ENCODE measurements around the gene AOPEP. TPM values are rescaled to one million over a fixed set of nuclear protein-coding genes. Genes with fewer than 3 reads are reported as not detected.

The AOPEP gene
- total RNA-seq, 1 donor from 2014 or later: 213 TPM

DNA sequence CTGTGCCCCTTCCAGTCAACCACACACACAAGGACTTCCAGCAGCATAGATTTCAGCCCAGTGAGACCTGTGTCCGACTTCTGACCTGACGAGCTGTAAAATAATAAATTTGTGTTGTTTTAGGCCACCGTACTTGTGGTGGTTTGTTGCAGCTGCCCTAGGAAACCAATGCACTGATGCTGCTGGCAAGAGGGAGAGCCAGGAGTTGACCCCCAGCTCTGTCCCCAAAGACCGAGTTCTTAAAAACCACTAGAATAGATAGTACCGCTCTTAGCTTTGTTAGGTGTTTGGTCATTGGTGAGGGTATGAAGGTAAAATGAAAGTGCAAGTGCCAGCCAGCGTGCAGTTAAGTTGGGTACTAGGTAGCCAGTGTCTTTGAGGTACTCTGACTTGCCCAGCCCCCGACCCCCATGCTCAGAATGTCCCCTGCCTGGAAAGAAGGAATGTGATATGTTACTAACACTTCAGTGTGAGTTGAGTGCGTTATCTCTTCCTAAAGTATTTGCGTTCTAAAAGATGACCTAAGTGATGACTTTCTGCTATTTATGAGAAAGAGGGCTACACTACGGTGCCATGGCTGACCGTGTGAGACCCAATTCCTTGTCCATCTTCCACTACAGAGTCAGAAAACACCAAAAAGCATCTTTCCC, 185.6 kb downstream of the AOPEP start:
- no peak for DNase-seq (ENCODE audit: low read depth)

- DNase-seq (ENCODE audit: low read depth): peak; percentile 83
Observed at GRCh38 chr9:94912700-94913249, 186.3 kb downstream of the AOPEP start.

DNA sequence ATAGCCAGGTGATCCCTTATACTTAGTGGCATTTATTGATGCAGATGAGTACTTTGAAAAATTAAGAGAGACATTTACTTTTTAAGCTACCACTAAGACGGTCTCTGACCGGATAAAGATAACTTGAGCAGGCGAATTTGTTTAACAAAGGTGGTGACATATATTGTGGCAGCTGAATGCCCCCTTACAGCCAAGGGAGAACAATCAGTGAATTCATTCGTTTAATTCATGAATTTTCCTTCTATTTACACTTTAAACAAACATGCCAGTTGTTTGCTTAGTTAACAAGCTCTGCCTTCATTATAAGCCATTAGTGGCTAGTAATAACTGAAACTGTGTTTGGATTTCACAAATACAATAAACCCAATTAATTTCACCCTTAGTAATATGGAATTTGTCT, 187.1 kb downstream of the AOPEP start:
- no peak for DNase-seq (ENCODE audit: low read depth)

DNA sequence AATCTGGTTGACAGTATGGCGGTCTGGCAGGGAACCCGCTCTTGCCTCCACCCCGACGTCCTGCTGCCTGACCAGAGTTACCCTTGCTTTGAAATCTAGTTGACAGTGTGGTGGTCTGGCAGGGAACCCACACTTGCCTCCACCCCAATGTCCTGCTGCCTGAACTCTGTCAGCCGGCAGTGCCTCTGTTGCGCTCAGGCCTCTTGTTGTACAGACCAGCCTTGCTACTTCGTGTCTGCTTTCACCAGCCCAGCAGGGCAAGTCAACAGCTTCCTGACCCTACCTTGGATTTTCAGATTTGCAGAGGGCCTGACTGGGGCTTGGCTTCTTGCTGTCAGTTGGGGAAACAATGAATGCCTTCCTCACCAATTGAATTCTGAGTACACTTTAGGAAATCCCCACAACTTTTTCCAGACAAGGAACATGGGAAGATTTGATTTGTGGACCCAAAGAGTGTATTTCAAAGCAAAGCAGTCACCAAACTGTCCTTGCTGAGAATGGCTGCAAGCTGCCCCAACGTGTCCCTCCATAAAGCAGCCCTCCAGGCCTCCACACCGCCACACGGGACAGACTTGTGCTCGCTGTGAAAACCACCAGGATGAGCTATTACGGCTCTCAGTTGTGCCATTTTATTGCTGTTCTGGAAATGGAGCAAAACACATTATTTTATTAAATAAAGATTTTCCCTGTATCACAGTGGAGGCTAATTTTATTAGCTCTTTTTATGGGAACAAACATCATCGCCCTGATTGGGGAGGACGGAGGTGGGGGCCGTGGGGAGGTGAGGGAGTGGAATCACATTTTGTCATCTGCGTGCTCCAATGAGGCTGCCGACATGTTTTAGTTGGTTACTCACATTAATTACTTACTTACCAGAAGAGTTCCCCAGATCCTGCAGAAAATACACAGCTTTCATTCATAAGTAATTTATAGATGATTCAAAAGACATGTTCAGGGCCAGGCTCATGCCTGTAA, 189.3 kb downstream of the AOPEP start:
- no peak for DNase-seq (ENCODE audit: low read depth)

GRCh38 chr9:94916956-94917355, 190.5 kb downstream of the AOPEP start:
- no peak for DNase-seq (ENCODE audit: low read depth)

DNA sequence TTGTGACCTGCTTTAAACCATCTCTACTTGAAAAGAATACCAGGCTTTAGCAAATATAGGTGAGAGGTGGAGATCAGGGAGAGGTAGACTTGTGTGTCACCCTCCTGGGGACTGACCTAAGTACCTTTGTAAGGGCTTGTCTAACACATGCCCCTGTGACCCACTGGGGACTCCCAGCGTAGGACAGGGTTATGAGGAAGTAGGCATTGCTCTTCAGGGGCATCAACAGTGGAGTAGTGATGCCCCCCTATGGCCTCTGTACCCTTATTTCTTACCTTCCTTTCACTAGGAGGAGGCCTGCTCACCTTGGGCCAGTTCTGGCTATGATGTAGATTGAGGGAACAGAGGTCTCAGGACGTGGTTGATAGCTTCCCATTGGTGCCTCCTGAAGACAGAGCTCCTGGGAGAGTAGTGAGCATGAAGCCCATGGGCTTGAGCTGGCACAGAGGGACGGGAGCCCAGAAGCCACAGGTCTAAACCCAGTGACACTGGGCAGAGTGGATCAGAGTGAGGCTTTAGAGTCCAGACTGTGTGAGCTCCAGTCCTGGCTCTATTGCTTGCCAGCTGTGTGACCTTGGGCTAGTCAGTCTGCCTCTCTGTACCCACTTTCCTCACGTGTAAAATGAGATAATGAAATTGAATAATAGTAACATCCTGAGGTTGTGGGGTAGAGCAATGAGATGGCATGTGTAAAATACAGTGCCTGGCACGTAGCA, 191.7 kb downstream of the AOPEP start:
- DNase-seq (ENCODE audit: low read depth): no peak

DNA sequence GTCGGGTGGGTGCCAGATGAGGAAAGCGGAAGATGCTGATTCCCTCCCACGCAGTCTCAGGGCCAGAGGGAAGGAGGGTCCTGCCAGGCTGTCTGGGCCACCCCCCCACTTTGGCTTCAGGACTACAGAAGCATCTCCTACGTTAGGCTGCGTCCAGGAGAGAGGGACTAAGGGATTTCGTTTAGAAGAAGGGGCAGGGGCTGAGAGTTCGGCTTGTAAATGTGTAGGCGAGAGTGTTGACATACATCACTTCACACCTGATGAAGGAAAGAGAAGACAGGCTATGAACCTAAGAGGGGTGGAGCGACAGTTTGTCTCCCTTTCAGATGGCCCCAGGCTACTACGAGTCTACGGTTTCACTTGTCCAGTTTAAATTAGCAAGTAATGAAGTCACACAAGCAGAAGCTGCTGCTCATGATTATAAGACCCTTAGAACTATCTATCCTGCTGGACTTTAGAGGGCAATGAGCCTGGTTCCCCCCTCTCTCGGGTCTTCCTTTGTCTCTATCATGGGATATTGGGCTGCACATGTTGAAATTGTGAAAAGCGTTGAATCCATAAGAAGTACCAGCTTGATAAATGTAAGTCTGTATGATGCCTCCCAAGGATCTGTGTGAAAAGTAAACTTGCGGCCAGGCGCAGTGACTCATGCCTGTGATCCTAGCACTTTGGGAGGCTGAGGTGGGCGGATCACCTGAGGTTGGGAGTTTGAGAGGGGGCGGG, 193.0 kb downstream of the AOPEP start:
- no peak for DNase-seq (ENCODE audit: low read depth)

DNA sequence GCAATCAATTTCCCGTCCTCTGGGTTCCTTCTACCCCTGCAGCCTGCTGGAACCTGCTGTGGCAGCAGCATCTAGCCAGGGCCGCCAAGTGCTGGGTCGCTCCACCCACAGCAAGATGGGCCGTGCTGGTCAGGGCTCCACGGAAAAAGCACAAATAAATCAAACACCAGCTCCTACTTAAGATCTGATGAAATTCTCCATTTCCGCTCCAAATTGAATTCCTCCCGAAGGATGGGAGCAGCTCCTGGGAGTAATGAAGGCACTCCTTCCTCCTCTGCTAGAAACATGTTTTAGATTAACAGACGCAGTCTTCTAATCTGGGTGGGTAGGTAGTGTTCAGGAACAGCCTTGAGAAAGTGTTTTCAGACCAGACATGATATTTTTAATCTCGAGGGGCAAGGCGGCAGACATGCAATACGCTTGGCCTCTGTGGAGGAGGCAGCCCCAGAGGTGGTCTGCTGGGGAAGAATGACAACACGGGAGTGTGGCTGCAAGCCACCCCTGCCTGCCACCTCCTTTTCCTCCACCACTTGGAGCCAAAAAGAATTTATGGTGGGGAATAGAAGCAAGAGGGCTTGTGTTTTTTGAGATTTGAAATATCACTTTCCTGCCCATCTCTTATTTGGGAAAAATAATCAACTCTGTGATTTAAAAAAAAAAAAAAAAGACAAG, 194.1 kb downstream of the AOPEP start:
- DNase-seq (ENCODE audit: low read depth): peak; percentile 70

DNA sequence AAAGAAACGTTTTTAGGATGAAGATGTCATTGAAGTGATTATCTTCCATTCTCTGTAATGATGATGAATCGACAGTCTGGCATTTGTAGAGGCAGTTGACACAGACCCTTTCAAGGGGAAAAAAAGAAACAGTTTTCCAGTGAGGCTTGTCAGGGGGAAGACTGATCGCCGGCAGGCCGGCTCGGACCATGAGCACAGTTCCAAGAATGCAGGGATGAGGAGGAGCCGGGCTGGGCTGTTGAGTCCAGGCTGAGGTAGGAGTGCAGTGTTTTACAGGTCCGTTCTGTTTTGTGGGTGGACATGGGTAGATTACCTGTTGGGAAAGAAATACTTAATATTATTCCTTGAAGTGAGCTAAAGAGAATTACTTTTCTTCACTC, 194.6 kb downstream of the AOPEP start:
- DNase-seq (ENCODE audit: low read depth): peak; percentile 80

DNA sequence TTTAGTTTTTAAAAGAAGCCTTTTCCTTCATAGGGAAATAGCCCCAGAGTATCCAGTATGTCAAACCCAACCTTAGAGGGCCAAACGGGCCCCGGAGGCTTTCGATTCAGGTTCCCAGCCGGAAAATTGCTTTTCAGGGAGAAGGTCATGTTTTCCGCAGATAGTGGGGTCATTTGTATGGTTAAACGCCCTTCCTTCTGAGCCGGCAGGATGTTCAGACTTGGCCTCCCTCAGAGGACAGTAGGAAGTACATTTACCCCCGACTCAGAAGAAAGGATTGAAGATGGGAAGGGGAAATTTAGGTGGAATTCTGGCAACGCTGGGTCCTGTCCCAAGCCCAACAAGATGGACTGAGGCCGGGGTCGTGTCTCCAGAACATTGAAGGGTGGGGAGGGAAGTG, 195.2 kb downstream of the AOPEP start:
- DNase-seq (ENCODE audit: low read depth): no peak

- DNase-seq (ENCODE audit: low read depth): peak; percentile 94
Observed at GRCh38 chr9:94922098-94922607, 195.7 kb downstream of the AOPEP start.

- DNase-seq (ENCODE audit: low read depth): no peak
Observed at GRCh38 chr9:94922691-94923107, 196.2 kb downstream of the AOPEP start.

DNA sequence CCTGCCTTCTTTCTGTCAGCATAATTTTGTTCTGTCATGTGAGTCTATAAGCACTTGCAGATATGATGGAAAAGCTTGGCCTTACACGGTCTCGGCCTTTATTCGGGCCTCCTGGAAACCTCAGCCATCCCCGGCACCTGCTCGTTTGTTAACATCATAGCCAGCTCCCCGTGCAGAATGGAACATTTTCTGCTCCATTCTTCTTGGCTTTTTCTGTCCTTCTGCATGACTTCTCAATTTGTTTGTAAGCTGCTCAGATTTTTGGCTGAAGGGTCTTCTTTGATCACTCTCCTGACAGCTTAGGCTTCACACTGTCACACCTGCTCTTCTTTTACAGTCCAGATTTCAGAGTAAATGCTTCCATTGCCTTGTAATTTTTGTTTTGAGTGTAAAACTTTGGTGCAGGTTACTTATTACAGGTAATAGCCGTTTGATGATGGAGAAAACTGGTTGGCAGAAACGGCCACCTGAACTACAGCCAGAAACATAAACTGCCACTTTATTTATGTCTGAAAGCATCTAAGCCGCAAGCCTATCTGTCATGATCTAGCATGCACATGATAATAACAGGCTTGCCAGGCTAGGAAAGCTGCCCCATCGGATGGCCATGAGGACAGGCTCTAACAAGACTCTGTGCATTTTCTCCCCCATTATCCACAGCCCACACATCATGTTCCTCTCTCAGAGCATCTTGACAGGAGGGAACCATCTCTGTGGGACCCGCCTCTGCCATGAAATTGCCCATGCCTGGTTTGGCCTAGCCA, 197.0 kb downstream of the AOPEP start:
- no peak for DNase-seq (ENCODE audit: low read depth)

DNA sequence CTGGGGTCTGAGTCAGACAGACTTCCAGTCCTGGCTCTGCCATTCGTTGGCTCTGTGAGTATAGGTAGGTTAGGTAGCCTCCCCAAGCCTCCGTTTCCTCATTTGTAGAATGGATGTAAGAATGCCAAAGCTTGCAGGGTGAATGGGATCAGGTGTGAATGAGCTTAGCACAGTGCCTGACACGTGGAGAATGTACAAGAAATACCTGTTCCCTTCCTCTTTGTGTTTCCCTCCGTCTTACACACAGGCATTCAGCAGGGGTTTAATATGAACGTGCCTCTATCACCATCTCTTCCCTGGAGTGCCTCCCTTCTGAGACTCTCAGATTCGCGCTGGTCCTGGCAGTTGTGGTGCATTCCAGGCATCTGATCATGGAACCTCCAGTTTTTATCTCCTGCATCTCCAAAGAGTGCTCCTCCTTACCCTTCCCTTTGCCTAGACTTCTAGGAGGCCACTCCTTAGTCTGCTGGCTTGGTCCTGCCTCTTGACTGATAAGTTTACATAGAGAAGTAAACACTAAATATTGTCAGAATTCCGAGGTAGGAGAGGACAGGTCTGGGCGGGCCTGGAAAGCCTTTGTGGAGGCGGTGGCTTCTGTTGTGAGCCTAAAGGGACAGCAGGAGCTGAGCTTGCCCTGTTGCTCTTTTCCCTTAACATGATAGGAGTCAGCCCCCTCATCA, 199.4 kb downstream of the AOPEP start:
- DNase-seq (ENCODE audit: low read depth): no peak

DNA sequence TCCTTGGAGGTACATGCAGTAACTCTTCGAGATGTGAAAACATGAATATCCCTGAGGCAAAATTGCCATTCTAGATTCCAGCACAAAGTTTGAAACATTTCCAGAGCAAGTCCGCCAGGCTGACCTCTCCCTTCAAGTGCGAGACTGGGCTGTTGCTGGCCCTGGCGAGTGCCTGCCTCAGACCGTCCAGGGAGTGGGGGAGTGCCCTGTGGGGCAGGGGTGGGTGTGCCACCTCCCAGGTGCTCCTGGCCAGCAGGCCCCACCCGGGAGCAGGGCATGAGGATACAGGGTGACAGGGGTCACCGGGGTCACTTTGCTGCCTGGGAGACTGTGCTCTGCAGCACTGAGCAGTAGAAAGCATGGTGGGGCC, 199.9 kb downstream of the AOPEP start:
- DNase-seq (ENCODE audit: low read depth): no peak

- no peak for DNase-seq (ENCODE audit: low read depth)
Observed at GRCh38 chr9:94927048-94927761, 200.7 kb downstream of the AOPEP start.

DNA sequence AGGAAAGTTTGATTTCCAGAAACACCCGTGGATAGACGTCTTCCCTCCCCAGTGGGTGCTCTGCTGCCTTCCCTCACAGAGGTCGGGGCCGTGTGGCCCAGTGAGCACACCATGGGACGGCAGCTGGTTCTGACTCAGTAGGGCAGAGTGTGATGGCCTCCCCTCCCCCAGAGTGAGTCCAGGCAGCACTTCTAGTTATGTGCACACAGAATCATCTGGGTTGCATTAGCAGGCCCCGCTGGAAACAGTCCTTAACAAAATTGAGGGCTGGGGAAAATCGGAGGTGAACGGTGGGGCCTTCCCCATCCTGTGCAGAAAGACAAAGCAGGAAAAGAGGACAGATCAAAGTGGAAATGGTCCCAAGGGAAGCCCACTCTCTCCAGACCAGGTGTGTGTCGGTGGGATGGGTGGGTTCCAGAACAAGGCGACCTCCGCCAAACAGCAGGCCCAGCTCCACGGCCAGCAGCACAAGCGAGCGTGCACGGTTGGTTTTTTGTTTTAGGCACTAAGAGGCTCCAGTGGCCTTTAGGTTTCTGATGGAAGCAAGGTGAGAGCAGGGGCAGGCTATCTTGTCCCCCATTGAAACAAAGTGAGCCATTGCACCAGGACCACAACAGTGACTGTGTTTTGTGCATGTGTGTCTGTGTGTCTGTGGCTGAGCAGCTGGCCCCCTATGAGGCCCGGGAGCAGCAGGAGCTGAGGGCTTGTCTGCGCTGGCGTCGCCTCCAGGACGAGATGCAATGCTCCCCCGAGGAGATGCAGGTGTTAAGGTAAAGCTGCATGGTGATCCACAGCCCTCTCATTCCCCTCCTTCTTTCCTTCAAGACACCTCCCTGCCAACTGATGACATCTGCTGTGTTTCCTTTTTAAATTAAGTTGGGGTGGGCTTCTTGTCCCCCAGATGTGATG, 201.5 kb downstream of the AOPEP start:
- no peak for DNase-seq (ENCODE audit: low read depth)
